IMR-90 (cell line): ENCODE data around the gene MRPS16. TPM values are rescaled to one million over a fixed set of nuclear protein-coding genes. Genes with fewer than 3 reads are reported as not detected.

ENCODE experiments used
- ATAC-seq: fragments of 200-7000 bp; cut with Tn5 transposase; 2 replicates; pipeline ENCODE4 v1.9.1; 2020; ENCODE audit warnings: low read depth, mild to moderate bottlenecking, moderate library complexity
- BruUV-seq: library from RNA; stranded (reverse); fragments of 400-500 nt; replicated peaks from 2 replicates; lab custom pipeline; 2021; lab: Mats Ljungman, UMichigan
- CTCF ChIA-PET: fragments of 300-600 bp; formaldehyde crosslinking; extraction: SDS; loops from one replicate; lab custom pipeline; 2021; ENCODE audit warnings: antibody characterized with exemption; lab: Yijun Ruan, JAX
- POLR2A ChIA-PET: fragments of 300-600 bp; sonication (Branson Sonifier 250); formaldehyde crosslinking; loops from one replicate; lab custom pipeline; 2022; ENCODE audit warnings: antibody characterized with exemption; ENCODE audit not compliant: unreplicated experiment; lab: Charles Lee
- DNase-seq: peaks from one replicate; pipeline ENCODE4 v3.0.0; 2013
- H2AFZ ChIP-seq: replicated peaks from 2 replicates; pipeline ENCODE3; 2013; ENCODE audit warnings: low read length, mild to moderate bottlenecking; ENCODE audit not compliant: poor library complexity
- H2AK5ac ChIP-seq: 2 replicates; pipeline ENCODE4 v1.6.1; 2013; ENCODE audit warnings: low read depth, low read length, inconsistent platforms
- H2AK9ac ChIP-seq: replicated peaks from 2 replicates; pipeline ENCODE3; 2013; ENCODE audit warnings: mild to moderate bottlenecking, low read depth, low read length, moderate library complexity; ENCODE audit not compliant: poor library complexity
- H2BK120ac ChIP-seq: 2 replicates; pipeline ENCODE4 v1.6.1; 2013; ENCODE audit warnings: low read depth, low read length, inconsistent platforms
- H2BK15ac ChIP-seq: 3 replicates; pipeline ENCODE4 v1.6.1; 2013; ENCODE audit warnings: low read depth, low read length, inconsistent platforms
- H2BK20ac ChIP-seq: 2 replicates; pipeline ENCODE4 v1.6.1; 2013; ENCODE audit warnings: low read depth, mild to moderate bottlenecking, inconsistent platforms, low read length, moderate library complexity
- H2BK5ac ChIP-seq: 2 replicates; pipeline ENCODE4 v1.6.1; 2013; ENCODE audit warnings: mild to moderate bottlenecking, low read depth, low read length, inconsistent platforms; ENCODE audit not compliant: poor library complexity, severe bottlenecking
- H3K14ac ChIP-seq: replicated peaks from 2 replicates; pipeline ENCODE4 v1.6.1; 2013; ENCODE audit warnings: low read depth, low read length, inconsistent platforms
- H3K18ac ChIP-seq: 2 replicates; pipeline ENCODE4 v1.6.1; 2013; ENCODE audit warnings: low read depth, low read length, control low read depth
- H3K23ac ChIP-seq: 2 replicates; pipeline ENCODE4 v1.6.1; 2013; ENCODE audit warnings: low read depth, low read length, inconsistent platforms
- H3K27ac ChIP-seq: 2 replicates; pipeline ENCODE4 v1.5.1; 2013; ENCODE audit warnings: mild to moderate bottlenecking, control low read depth, low read length; ENCODE audit not compliant: insufficient read depth
- H3K27me3 ChIP-seq: 2 replicates; pipeline ENCODE4 v1.6.1; 2013; ENCODE audit warnings: low read length; ENCODE audit not compliant: control insufficient read depth, insufficient read depth
- H3K36me3 ChIP-seq: 2 replicates; pipeline ENCODE4 v1.6.1; 2013; ENCODE audit warnings: low read length, mixed read lengths; ENCODE audit not compliant: control insufficient read depth, insufficient read depth
- H3K4ac ChIP-seq: 2 replicates; pipeline ENCODE4 v1.6.1; 2013; ENCODE audit warnings: low read depth, low read length, inconsistent platforms
- H3K4me1 ChIP-seq: 2 replicates; pipeline ENCODE4 v1.6.1; 2013; ENCODE audit warnings: low read length, mixed read lengths; ENCODE audit not compliant: control insufficient read depth, insufficient read depth
- H3K4me2 ChIP-seq: 2 replicates; pipeline ENCODE4 v1.6.1; 2013; ENCODE audit warnings: low read depth, mild to moderate bottlenecking, control low read depth, low read length, moderate library complexity
- H3K4me3 ChIP-seq: 2 replicates; pipeline ENCODE4 v1.5.1; 2013; ENCODE audit warnings: low read depth, mild to moderate bottlenecking, control low read depth, low read length, moderate library complexity; ENCODE audit not compliant: insufficient read depth
- H3K56ac ChIP-seq: 2 replicates; pipeline ENCODE4 v1.6.1; 2013; ENCODE audit warnings: low read length, inconsistent platforms; ENCODE audit not compliant: insufficient read depth; ENCODE audit errors: extremely low read depth
- H3K79me1 ChIP-seq, 2 experiments: 2 replicates each; pipeline ENCODE4 v1.6.1; 2013; ENCODE audit warnings: low read length in 2 of 2, inconsistent platforms in 1 of 2, low read depth in 1 of 2
- H3K9ac ChIP-seq: 2 replicates; pipeline ENCODE4 v1.6.1; 2013; ENCODE audit warnings: low read depth, low read length, control low read depth
- H3K9me1 ChIP-seq: 2 replicates; pipeline ENCODE4 v1.6.1; 2013; ENCODE audit warnings: low read length, inconsistent platforms; ENCODE audit not compliant: insufficient read depth
- H3K9me3 ChIP-seq: 2 replicates; pipeline ENCODE4 v1.6.1; 2013; ENCODE audit warnings: low read length; ENCODE audit not compliant: control insufficient read depth, insufficient read depth
- H4K20me1 ChIP-seq: 2 replicates; pipeline ENCODE4 v1.6.1; 2013; ENCODE audit warnings: low read length, inconsistent platforms; ENCODE audit not compliant: insufficient read depth
- H4K5ac ChIP-seq: 2 replicates; pipeline ENCODE4 v1.6.1; 2013; ENCODE audit warnings: mild to moderate bottlenecking, low read depth, low read length, control low read depth
- H4K8ac ChIP-seq, 2 experiments: 2 replicates each; pipeline ENCODE4 v1.6.1; 2013; ENCODE audit warnings: low read depth in 2 of 2, low read length in 2 of 2, control low read depth in 1 of 2, inconsistent platforms in 1 of 2
- H4K91ac ChIP-seq: 2 replicates; pipeline ENCODE4 v1.6.1; 2013; ENCODE audit warnings: low read depth, low read length, inconsistent platforms; ENCODE audit not compliant: insufficient read depth
- BHLHE40 ChIP-seq: fragments of 150-350 bp; IDR thresholded peaks from 2 replicates; pipeline ENCODE4 v1.6.1; 2016; ENCODE audit warnings: mild to moderate bottlenecking, low read depth, low read length
- CEBPB ChIP-seq: IDR thresholded peaks from 2 replicates; pipeline ENCODE4 v1.6.1; 2012; ENCODE audit warnings: low read depth, low read length, improper control_type of control experiment
- NFE2L2 ChIP-seq: fragments of 150-350 bp; IDR thresholded peaks from 2 replicates; pipeline ENCODE4 v1.6.1; 2016; ENCODE audit warnings: low read depth, mild to moderate bottlenecking, low read length
- POLR2A ChIP-seq: IDR thresholded peaks from 2 replicates; pipeline ENCODE4 v1.6.1; 2012; ENCODE audit warnings: mild to moderate bottlenecking, low read depth, low read length
- WGBS, 2 experiments: methylation state at CpG; one replicate each; pipeline versions ENCODE4 v1.1.5 to v1.1.7; 2013; ENCODE audit warnings: missing lambda C conversion rate in 2 of 2; ENCODE audit not compliant: insufficient read length in 1 of 2; ENCODE audit errors: extremely low coverage in 2 of 2; 5-methylcytosine and 5-hydroxymethylcytosine counted together
- dilution Hi-C: fragments of 300-500 bp; cut with HindIII; formaldehyde crosslinking; loops from one replicate; pipeline ENCODE4 v1.14.3; 2018; ENCODE audit warnings: low sequenced_read_pairs; ENCODE audit not compliant: unreplicated experiment
- in situ Hi-C: fragments of 300-500 bp; cut with MboI; formaldehyde crosslinking; loops from 3 replicates; pipeline ENCODE4 v1.14.3; 2019; ENCODE audit warnings: low sequenced_read_pairs, inconsistent platforms, mixed read lengths
- intact Hi-C: fragments of 100-400 bp; cut with micrococcal nuclease; formaldehyde crosslinking; loops from 2 replicates; pipeline ENCODE4 v1.10.0; 2022
- polyA plus RNA-seq, 3 experiments: library from polyadenylated mRNA; depleted of rRNA; stranded (reverse); fragments of >200 nt; gene quantifications; 2 replicates each; pipeline ENCODE4 v1.2.3, GENCODE V29; 2012; ENCODE audit warnings: low replicate concordance in 1 of 3
- total RNA-seq: library from RNA; depleted of rRNA; stranded (reverse); fragments of >200 nt; gene quantifications from 2 replicates; pipeline ENCODE4 v1.2.3, GENCODE V29; 2012
- TF ChIP-seq, protein P1 (sequence below): conservative IDR thresholded peaks from 2 replicates; pipeline ENCODE4 v1.5.1; 2012; ENCODE audit warnings: mild to moderate bottlenecking, low read depth, low read length, improper control_type of control experiment
- TF ChIP-seq, protein P2 (sequence below): fragments of 150-350 bp; IDR thresholded peaks from 2 replicates; pipeline ENCODE4 v1.6.1; 2016; ENCODE audit warnings: low read depth, mild to moderate bottlenecking, low read length, moderate library complexity, borderline replicate concordance
- TF ChIP-seq, protein P3 (sequence below): fragments of 150-350 bp; IDR thresholded peaks from 2 replicates; pipeline ENCODE4 v1.6.1; 2017; ENCODE audit warnings: mild to moderate bottlenecking, antibody characterized with exemption, low read length, low read depth

Gene MRPS16
- total and polyA plus RNA-seq, 2 of the 4 experiments (the other 2 are of a cell fraction): 45.3 to 62.4 TPM

DNA sequence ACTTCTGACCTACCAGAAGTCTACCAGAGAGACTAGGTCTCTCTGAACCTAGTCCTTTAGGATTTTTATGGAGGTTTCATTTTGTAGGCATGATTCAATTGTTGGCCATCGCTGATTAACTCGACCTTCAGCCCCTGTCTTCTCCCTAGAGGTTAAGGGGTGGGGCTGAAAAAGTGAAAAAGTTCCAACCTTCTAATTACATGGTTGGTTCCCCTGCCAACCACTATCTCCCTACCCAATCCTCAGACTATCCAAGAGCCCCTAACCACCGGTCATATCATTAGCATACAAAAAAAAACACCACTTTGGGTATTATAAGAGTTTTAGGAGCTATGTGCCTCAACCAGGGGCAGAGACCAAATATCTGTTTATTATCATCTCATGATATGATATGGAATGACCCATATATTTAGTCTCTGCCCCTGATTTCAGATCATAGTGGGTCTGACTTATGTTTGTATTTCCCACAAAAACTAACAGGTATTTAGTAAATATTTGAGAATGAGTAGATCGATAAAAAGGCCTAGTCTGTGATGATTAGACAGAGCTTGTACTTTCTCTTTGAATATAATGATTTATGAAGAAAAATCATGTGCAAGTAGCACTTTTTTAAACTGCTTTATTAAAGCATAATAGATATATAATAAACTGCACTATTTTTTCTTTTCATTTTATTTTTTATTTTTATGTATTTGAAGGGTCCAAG lies 41.2 kb downstream of the MRPS16 start:
- CTCF ChIA-PET: no interaction called here
- no peak overlapping the region for H2BK5ac ChIP-seq
- H2AFZ ChIP-seq: no peak overlapping the region
- dilution Hi-C loops: no loop called here
- no peak overlapping the region for H3K4me2 ChIP-seq
- no peak overlapping the region for H4K8ac ChIP-seq
- no peak for ATAC-seq
- no peak overlapping the region for H3K27ac ChIP-seq
- H3K27me3 ChIP-seq: no peaks in the 10 kb centered on the region
- no peak overlapping the region for H2BK20ac ChIP-seq
- no peak overlapping the region for H2BK120ac ChIP-seq
- intact Hi-C loops: no loop called here
- POLR2A ChIA-PET: interaction anchor here (0.5 kb wide), 1 partner anchor 209 kb away, joined by 7 read pairs; no protein-coding TSS in a partner anchor
- H3K56ac ChIP-seq: no peak overlapping the region
- DNase-seq: no peak
- H3K9me3 ChIP-seq: no peaks in the 10 kb centered on the region; the same call in 1 of the 2 replicates
- H3K23ac ChIP-seq: no peak overlapping the region
- no peaks in the 10 kb centered on the region for H4K20me1 ChIP-seq
- BruUV-seq: no TSS peak
- no peaks in the 10 kb centered on the region; a peak in 2 of 4 replicates for H3K79me1 ChIP-seq
- in situ Hi-C loops: no loop called here
- H3K18ac ChIP-seq: no peak overlapping the region
- peaks cover 10% of the 10 kb centered on the region for H3K36me3 ChIP-seq
- H3K14ac ChIP-seq: no peak overlapping the region
- H2AK9ac ChIP-seq: no peak overlapping the region
- H3K4ac ChIP-seq: no peak overlapping the region
- no peaks in the 10 kb centered on the region for H3K4me1 ChIP-seq
- H2BK15ac ChIP-seq: no peak overlapping the region
- H3K4me3 ChIP-seq: no peak overlapping the region
- TF ChIP-seq, protein P1, sequence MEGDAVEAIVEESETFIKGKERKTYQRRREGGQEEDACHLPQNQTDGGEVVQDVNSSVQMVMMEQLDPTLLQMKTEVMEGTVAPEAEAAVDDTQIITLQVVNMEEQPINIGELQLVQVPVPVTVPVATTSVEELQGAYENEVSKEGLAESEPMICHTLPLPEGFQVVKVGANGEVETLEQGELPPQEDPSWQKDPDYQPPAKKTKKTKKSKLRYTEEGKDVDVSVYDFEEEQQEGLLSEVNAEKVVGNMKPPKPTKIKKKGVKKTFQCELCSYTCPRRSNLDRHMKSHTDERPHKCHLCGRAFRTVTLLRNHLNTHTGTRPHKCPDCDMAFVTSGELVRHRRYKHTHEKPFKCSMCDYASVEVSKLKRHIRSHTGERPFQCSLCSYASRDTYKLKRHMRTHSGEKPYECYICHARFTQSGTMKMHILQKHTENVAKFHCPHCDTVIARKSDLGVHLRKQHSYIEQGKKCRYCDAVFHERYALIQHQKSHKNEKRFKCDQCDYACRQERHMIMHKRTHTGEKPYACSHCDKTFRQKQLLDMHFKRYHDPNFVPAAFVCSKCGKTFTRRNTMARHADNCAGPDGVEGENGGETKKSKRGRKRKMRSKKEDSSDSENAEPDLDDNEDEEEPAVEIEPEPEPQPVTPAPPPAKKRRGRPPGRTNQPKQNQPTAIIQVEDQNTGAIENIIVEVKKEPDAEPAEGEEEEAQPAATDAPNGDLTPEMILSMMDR: no peak
- TF ChIP-seq, protein P2, sequence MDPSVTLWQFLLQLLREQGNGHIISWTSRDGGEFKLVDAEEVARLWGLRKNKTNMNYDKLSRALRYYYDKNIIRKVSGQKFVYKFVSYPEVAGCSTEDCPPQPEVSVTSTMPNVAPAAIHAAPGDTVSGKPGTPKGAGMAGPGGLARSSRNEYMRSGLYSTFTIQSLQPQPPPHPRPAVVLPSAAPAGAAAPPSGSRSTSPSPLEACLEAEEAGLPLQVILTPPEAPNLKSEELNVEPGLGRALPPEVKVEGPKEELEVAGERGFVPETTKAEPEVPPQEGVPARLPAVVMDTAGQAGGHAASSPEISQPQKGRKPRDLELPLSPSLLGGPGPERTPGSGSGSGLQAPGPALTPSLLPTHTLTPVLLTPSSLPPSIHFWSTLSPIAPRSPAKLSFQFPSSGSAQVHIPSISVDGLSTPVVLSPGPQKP: no peak
- no peak for TF ChIP-seq CEBPB
- TF ChIP-seq NFE2L2: no peak
- no peak for TF ChIP-seq BHLHE40
- TF ChIP-seq, protein P3, sequence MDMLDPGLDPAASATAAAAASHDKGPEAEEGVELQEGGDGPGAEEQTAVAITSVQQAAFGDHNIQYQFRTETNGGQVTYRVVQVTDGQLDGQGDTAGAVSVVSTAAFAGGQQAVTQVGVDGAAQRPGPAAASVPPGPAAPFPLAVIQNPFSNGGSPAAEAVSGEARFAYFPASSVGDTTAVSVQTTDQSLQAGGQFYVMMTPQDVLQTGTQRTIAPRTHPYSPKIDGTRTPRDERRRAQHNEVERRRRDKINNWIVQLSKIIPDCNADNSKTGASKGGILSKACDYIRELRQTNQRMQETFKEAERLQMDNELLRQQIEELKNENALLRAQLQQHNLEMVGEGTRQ: no peak
- no peak for TF ChIP-seq POLR2A
- no peak overlapping the region for H2AK5ac ChIP-seq
- no peak overlapping the region for H4K5ac ChIP-seq
- H3K9ac ChIP-seq: no peak overlapping the region
- WGBS, 2 experiments: no CpG with 5 or more reads among the region's 4 CpGs
- no peak overlapping the region for H4K91ac ChIP-seq
- no peaks in the 10 kb centered on the region for H3K9me1 ChIP-seq
